Measurements from ENCODE around the gene MCF2L.
"Not testable (repeated sequence)": the region's sequence is repeated elsewhere in the genome, so short reads cannot be mapped to it uniquely, and the experiment has no call there.

MCF2L gene, protein sequence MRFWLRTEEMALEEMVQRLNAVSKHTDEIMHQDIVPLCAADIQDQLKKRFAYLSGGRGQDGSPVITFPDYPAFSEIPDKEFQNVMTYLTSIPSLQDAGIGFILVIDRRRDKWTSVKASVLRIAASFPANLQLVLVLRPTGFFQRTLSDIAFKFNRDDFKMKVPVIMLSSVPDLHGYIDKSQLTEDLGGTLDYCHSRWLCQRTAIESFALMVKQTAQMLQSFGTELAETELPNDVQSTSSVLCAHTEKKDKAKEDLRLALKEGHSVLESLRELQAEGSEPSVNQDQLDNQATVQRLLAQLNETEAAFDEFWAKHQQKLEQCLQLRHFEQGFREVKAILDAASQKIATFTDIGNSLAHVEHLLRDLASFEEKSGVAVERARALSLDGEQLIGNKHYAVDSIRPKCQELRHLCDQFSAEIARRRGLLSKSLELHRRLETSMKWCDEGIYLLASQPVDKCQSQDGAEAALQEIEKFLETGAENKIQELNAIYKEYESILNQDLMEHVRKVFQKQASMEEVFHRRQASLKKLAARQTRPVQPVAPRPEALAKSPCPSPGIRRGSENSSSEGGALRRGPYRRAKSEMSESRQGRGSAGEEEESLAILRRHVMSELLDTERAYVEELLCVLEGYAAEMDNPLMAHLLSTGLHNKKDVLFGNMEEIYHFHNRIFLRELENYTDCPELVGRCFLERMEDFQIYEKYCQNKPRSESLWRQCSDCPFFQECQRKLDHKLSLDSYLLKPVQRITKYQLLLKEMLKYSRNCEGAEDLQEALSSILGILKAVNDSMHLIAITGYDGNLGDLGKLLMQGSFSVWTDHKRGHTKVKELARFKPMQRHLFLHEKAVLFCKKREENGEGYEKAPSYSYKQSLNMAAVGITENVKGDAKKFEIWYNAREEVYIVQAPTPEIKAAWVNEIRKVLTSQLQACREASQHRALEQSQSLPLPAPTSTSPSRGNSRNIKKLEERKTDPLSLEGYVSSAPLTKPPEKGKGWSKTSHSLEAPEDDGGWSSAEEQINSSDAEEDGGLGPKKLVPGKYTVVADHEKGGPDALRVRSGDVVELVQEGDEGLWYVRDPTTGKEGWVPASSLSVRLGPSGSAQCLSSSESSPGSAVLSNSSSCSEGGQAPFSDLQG

DNA sequence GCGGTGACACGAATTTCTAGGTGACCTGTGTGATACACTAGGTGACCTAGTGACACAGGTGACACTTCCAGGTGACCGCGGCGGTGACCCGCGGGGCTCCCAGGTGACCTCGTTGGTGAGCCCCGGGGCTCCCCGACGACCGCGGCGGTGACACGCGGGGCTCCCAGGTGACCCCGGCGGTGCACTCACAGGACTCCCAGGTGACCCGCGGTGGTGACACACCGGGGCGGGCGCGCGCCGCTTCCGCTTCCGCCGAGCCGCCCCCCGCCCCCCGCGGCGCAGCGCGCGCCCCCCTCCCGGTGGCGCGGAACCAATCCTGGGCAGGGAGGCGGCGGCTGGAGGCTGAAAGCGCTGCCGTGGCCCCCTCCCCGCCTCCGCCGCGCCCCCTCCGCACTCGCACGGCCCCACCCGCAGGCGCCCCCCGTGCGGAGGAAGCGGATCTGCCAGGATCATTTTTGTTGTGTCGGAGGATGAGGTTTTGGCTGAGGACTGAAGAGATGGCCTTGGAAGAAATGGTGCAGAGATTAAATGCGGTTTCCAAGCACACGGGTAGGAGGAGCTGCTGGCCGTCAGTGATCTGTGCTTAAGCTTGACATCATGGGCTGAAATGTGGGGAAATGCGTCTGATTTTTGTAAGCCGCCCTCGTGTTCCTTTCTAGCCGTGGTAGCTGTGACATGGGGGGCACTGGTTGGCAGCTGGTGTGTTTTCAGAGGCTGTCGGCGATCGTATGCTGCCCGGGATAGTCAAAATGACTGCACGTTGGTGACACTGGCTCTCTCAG is at the start of gene MCF2L:
MCF2L (plus strand) TSS at position 305 of the 782 bp plus-strand sequence; CDS start at position 471, 166 bp downstream.
- peak; percentile 5 to 45 (median 27) for DNase-seq (ENCODE audit: low read depth in 3 of 3, low spot score in 1 of 3)

DNA sequence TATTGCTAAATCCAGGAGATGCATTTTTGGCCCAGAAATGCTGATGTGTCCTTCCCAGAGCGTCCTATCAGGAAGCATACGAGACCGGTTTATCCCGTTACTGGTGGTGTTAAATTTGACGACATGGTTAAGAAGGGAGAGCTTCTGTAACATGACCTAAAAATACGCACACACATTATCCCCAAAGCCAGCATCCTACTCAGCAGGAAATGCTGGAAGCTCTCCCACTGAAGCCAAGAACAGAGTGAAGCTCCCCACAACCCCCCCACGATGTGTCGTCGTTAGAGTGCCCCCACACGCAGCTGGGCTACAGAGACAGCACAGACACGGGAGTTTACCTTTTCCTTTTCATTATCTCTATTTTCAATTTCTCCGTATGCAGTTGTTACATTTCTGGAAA is 45.1 kb upstream of the MCF2L start:
- DNase-seq (ENCODE audit: low read depth in 3 of 3, low spot score in 1 of 3), result no peak

DNA sequence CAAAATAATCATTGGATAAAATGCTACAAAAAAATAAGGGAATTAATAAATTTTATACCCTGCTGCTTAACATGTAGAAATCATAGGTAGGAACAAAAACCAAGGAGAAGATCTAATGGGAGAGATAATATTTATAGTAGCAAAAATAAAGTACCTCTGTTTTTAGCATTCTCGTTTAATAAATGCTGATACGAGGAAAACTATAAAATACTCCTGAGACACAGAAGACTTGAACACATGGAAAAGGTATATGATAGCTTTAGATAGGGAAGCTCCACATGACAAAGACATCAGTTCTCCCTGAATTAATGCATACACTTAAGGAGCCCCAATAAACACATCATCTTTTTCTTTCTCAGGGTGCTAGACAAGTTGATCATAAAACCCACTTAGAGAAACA is 44.6 kb upstream of the MCF2L start:
- DNase-seq (ENCODE audit: low read depth in 3 of 3, low spot score in 1 of 3), result no peak

DNA sequence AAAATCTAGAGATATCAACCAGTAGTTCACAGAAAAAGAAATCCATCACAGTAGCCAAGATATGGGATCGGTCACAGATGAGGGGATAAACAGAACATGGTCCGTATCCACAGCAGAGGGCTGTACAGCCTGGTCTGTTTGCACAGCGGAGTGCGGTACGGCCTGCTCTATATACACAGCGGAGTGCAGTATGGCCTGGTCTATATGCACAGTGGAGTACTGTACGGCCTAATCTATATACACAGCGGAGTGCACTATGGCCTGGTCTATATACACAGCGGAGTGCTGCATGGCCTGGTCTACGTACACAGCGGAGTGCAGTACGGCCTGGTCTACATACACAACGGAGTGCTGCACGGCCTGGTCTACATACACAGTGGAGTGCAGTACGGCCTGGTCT is 43.0 kb upstream of the MCF2L start:
- no peak for DNase-seq (ENCODE audit: low read depth in 3 of 3, low spot score in 1 of 3)

DNA sequence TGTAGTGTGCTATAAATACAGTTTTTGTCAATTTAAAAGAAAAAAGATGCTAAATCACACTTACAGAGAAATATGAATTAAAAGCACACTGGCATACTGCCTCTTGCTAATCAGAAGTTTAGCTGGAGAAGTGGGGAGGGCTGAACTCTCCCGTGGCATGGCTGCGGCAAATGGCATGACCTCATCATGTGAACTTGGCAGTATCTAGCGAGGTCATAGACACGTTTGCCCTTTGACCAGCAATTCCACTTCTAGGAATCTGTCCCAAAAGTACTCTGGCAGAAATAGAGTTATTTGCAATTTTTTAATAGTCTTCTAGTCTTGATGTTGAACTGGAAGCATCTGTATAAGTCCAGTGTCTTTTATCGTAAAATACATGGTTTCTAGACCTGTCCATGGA is 42.0 kb upstream of the MCF2L start:
- DNase-seq (ENCODE audit: low read depth in 3 of 3, low spot score in 1 of 3), result no peak

DNA sequence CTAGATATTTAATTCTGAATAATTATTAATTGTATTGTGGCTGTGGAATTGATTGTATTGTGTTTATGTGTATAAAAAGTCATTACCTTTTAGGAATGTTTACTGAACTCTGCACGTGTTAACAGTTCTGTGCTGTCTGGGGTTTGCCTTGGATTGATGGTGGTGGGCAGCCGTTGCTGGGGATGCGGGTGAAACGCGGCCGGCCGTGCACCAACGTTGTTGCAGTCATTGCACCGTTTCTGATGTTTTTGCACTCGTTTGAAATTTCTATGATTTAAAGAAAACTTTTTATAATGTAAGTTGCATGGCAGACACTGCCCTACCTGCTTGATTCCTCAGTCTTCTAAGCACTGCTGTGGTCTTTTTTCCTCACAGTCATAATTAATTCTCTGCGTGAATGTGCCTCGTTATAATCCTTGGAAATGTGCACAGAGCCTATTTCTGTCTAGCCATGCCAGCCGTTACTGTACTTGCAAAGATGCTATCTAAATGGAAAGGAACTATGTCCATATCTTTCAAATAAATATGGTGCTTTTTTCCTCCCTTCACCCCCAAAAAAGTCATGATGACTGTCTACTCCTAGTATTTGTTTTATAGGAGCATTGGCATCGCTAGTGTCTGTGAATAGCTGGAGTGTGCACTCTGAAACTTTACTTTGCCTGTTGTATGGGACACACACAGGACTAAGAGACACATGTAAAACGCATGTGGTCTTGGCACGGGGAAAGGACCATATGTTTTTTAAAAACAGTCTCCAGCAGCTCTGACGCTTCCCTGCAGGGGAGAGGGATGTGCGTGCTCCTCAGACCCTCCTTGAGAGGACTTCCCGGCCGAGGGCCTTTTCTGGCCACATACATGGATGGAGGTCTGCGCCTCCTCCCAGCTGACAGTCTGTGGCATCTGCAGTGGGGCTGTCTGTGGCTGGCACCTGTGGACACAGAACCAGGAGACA is 40.7 kb upstream of the MCF2L start:
- DNase-seq (ENCODE audit: low read depth in 3 of 3, low spot score in 1 of 3), result no peak

DNA sequence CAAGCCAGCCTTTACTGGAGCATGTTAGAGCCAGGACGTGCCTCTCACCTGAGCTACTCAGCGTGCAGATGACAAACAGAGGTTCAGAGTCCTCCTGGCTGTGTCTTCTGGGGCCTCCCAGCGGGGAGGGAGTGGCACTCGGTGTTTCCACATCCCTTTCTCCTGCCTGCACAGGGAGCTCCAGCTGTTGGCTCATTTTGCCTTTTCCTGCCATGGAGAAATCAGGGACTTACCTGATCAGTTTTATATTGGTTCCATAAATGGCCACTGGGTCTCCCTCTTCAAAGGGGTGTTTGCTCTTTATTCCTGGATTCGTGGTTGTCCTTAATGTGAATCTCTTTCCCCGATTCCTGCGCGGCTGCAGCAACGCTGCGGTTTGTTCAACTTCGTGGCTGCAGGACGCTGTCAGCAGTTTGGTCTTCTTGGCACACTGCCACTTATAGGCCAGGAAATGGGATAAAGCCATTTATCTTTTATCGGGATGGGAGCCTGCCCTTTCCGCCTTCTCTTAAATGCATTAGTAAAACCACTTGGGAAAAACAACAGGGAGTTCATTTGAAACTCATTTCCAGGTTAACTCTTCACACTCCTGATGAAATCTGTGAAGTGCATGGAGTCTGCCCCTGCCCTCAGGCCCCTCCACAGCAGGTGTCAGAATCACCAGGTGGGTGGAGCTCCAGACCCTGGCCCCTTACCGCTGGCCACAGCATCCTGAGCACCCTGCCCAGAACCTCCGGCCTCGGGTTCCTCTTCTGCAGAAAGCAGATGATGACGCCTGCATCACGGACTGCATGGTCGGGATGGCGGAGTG is 39.8 kb upstream of the MCF2L start:
- DNase-seq (ENCODE audit: low read depth in 3 of 3, low spot score in 1 of 3), result no peak

DNA sequence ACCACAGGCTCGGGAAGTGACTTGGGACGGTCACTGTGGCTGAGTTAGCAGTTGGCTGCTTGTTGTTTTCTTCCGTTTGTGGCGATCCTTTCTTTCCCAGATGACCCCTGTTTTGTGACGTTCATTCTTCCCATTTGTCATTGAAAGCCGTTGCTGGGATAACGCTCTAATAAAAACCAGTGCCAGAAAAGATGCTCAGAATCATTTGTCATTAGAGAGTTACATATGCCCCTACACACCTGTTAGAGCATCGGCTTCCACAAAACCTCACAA is 39.3 kb upstream of the MCF2L start:
- no peak for DNase-seq (ENCODE audit: low read depth in 3 of 3, low spot score in 1 of 3)

DNA sequence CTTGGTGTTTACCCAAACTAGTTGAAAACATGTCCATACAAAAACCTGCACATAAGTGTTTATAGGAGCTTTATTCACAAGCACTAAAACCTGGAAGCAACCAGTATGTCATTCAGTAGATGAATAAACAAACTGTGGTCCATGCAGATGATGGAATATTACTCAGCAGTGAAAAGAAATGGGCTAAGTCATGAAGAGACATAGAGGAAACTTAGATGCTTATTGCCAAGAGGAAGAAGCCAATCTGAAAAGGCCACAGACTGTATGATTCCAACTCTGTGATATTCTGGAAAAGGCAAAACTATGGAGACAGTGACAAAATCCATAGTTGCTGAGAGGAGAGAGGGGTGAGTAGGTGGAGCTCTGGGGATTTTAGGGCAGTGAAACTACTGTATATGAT is 38.8 kb upstream of the MCF2L start:
- no peak for DNase-seq (ENCODE audit: low read depth in 3 of 3, low spot score in 1 of 3)

DNA sequence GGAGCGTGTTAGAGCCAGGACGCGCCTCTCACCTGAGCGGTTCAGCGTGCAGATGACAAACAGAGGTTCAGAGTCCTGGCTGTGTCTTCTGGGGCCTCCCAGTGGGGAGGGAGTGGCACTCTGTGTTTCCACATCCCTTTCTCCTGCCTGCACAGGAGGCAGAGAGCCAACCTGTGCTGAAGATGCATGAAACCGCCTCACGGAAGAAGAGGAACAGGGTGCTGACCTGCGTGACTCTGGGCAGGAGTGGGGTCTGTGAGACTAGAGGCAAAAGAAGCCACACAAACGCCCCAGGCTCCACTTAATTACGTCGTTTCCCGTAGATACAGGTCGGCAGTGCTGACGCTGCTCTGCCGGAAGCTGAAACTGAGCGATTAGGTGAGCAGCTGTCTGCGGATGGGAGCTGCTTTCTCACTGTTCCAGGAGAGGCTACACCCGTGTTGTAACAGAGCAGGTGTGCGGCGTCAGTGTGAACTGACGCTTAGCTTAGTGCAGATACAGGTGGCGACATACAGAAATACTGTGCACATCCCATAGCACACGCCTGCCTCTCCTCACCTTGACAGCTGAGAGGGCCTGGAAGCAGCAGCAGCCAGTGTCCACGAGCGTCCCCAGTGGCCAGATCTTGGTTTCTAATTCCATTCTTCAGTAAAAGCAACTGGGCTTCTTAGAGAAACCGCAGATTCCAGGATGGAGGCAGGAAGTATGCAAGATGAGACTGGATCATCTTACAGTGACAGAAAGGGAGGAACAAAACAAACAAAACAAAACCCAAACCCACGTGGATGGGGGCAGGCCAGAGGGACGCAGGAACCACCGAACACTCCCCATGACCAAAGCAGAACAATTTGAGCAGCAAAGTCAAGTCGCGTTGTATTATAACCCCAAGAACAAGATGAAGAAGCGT is 37.7 kb upstream of the MCF2L start:
- no peak for DNase-seq (ENCODE audit: low read depth in 3 of 3, low spot score in 1 of 3)

DNA sequence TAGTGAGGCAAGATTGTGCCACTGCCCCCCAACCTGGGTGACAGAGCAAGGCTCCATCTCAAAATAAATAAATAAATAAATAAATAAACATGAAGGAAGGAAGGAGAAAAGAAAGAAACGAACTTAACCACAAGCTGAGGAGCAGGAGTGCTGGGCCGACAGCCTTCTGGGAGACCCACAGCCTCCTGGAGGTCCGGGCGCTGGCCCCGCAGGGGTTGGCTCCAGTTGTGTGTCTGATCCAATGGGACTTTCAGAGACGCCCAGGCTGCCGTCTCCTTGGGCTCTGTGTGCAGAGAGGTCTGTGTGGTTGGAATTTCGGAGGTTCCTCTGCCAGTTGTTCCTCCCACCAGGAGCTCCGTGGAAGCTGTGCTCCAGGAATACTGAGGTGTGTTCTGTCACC is 36.0 kb upstream of the MCF2L start:
- DNase-seq (ENCODE audit: low read depth in 3 of 3, low spot score in 1 of 3), result no peak

DNA sequence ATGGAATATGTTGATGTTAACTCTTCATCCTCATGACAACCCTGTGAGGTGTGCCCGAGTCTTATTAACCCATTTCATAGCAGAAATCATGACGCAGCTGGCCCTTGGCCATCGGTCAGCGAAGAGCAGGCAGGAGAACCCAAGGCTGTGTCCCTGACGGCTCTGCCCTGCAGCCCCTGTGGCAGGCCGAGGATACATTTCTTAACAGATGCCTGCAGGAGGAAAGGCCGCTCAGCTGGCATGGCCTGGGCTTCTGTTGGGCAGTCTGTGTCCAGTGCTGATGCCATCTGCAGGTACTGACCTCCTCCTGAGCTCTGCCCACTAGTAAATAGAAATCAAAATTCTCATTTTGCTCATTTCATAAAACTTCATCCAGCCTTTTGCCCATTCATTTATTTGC is 35.4 kb upstream of the MCF2L start:
- DNase-seq (ENCODE audit: low read depth in 3 of 3, low spot score in 1 of 3), result no peak

DNA sequence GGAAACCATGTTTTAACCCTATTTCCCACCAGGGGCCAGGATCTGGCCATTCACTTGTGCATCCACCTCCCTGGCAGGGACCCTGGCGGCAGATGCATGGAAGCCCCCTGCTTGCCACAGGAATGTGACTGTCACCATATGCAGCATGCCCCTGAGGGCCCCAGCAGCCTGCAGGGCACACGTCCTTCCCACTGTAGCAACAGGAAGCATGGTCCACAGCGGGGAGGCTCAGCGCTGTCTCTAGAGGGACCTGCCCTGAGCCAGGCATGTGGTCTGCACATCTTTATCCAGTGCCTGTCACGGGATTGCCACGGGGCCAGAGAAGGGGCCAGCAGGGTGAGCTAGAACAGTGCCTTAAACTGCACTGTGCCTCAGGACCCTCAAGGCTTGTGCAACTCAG is 34.9 kb upstream of the MCF2L start:
- DNase-seq (ENCODE audit: low read depth in 3 of 3, low spot score in 1 of 3), result no peak

DNA sequence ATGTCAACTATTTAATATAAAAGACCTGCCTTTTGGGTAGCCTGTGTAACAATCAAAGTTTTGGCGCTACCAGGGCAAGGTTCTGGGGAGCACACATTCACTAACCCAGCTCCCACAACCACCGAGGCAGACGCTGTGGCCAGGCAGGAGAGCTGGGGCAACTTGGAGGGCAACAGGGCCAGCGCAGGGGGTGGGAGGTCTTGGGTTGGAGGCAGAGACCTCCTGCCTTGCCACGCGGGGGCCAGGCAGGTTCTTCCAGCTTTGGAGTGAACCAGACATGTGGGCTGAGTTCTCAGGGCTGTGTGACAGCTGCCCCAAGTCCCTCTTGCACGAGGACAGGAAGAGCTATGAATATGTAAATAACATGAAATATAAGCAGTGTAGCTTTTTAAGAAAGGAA is 30.3 kb upstream of the MCF2L start:
- DNase-seq (ENCODE audit: low read depth in 3 of 3, low spot score in 1 of 3), result no peak

DNA sequence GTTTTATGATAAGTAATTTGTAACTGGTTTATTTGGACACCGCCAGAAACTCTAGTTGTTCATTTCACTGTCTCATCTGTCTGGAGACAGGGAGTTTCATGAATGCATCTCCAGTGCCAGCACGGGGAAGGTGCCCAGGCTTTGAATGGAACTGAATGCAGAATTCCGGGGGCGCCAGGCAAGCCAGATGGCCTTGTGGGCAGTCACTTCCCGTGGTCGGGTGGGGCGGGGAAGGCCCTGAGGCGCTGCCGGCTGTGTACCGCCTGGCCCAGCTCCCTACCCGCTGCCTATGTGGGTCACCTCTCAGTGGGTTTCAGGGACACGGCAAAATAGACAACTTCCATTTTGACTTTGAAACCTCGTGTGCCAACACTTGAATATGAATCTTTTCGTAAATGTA is 28.8 kb upstream of the MCF2L start:
- no peak for DNase-seq (ENCODE audit: low read depth in 3 of 3, low spot score in 1 of 3)

DNA sequence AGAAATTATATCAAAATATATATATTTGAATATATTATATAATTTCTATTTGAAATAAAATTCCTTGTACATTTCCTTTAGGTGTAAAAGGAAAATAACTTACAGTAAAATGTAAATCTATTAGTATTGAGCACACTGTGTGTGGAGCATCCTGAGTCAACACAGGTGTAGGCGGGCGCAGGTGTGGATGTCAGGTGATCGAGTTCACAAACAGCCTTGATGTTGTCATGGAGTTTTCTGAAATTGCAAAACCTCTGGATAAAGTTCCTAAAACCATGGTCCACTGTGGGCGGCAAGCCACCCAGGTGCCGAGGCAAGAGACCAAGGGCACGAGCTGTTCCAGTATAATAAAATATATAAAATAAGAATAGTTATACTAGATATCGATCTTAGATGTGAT is 27.7 kb upstream of the MCF2L start:
- DNase-seq (ENCODE audit: low read depth in 3 of 3, low spot score in 1 of 3), result no peak

DNA sequence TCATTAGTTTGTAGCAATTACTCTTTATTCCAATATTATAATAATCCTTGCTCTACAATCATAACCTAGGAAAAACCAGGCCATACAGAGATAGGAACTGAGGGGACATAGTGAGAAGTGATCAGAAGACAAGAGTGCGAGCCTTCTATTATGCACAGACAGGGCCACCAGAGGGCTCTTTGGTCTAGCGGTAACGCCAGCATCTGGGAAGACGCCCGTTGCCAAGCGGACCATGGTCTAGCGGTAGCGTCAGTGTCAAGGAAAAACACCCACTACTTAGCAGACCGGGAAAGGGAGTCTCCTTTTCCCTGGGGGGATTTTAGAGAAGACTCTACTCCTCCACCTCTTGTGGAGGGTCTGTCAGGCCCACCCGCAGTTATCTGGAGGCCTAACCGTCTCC is 27.2 kb upstream of the MCF2L start:
- DNase-seq (ENCODE audit: low read depth in 3 of 3, low spot score in 1 of 3), result not testable (repeated sequence)

DNA sequence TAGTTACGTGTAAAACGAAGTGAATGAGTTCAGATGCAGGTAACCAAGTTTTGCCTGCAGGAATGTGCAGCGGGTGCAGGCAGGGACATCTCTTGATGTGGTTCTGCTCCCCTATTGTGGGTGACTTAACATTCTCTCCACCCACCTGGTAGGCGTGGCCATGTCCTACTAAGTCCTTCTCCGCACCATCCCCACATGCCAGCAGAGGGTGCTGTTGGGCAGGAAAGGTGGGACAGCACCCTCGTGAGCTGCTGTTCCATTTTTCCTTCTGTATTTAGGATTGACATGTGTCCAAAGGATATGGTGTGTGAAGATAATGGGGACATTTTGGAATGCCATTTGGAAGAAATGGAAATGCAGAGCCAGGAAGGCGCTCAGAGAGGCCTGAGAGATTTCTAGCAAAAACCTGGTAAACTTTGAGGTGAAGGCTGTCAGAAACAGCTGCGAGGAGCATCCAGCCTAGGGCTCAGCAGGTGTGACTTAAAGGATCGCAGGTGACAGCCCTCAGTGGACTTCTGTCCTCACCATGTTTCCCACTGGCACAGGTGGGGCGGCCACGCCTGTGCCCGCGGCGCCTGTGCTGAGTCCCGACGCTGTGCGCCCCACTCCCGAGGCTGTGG is 26.2 kb upstream of the MCF2L start:
- DNase-seq (ENCODE audit: low read depth in 3 of 3, low spot score in 1 of 3), result peak; percentile 84 to 97 (median 86)

Data from stimulated activated CD4-positive, alpha-beta T cell treated with anti-CD3 and anti-CD28 coated beads, TNF-alpha, amount 100 ng/mL, for 1 hour (primary cell).